ENCODE data around the gene TRPM3. TPM values are rescaled to one million over a fixed set of nuclear protein-coding genes. Genes with fewer than 3 reads are reported as not detected.

Gene TRPM3
- total RNA-seq, 1 donor = under 0.01 TPM

DNA sequence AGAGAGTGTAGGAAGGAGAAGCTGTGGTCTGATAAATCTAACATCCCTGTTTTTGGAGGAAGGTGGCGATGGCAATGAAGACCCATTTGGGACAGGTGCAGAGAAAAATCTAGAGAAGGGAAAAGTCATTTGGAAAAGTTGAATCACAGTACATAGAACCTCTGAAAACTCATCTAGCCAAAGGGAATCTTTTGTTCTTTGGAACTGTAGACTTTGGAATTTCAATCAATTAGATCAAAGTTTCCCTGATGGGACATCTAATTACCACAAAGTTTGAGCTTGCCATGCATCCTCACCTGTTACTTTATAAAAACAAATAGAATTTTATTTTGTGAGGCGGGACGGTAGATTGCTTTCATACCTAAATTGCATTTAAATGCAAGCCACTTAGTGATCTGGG lies 294.9 kb downstream of the TRPM3 start:
- no peak for DNase-seq (ENCODE audit: low read depth)
- no peak overlapping the region for H3K4me3 ChIP-seq (ENCODE audit: low read depth, low read length)
- TF ChIP-seq, protein P1, sequence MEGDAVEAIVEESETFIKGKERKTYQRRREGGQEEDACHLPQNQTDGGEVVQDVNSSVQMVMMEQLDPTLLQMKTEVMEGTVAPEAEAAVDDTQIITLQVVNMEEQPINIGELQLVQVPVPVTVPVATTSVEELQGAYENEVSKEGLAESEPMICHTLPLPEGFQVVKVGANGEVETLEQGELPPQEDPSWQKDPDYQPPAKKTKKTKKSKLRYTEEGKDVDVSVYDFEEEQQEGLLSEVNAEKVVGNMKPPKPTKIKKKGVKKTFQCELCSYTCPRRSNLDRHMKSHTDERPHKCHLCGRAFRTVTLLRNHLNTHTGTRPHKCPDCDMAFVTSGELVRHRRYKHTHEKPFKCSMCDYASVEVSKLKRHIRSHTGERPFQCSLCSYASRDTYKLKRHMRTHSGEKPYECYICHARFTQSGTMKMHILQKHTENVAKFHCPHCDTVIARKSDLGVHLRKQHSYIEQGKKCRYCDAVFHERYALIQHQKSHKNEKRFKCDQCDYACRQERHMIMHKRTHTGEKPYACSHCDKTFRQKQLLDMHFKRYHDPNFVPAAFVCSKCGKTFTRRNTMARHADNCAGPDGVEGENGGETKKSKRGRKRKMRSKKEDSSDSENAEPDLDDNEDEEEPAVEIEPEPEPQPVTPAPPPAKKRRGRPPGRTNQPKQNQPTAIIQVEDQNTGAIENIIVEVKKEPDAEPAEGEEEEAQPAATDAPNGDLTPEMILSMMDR (IDR thresholded peaks at IDR 0.05; ENCODE audit: insufficient read depth, low read depth, low read length) = no peak

DNA sequence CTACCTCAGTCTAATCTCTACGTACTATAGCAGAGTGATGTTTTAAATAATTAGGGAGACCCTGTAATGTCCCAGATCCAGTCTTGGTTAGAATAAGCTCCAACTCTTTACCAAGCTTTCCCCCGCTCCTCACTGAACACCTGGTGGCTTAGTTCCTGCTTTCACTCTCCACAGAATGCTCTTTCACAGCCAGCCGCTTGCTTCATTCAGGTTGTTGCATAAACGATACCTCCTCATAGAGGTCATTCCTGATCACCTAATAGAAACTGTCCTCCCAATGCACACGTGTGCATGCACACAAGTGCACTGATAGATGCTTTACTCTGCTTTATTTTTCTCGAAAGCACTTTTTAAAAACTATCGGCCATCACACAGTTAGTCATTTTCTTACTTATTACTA lies 298.1 kb downstream of the TRPM3 start:
- no peak for DNase-seq (ENCODE audit: low read depth)
- H3K4me3 ChIP-seq (ENCODE audit: low read depth, low read length) = no peak overlapping the region
- TF ChIP-seq, protein P1 (IDR thresholded peaks at IDR 0.05; ENCODE audit: insufficient read depth, low read depth, low read length) = no peak

DNA sequence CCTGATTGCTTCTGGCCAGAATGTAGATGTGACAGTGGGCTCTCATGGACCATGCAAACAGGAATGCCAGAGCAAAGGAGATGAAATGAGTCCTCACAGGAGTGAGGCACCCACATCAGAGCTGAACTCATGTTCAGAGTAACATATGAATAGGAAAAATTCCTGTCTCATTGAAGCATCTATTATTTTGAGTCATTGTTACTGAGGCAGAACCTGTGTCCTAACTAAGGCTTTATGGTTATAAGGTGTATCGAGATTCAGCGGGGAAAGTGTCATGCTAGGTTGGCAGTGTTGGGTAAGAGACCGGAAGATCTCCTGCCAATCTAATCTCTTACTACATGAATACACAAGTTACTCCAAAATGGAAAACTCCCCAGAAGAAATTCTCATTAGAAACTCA lies 304.1 kb downstream of the TRPM3 start:
- no peak overlapping the region for H3K4me3 ChIP-seq (ENCODE audit: low read depth, low read length)
- TF ChIP-seq, protein P1 (IDR thresholded peaks at IDR 0.05; ENCODE audit: insufficient read depth, low read depth, low read length) = no peak
- no peak for DNase-seq (ENCODE audit: low read depth)

DNA sequence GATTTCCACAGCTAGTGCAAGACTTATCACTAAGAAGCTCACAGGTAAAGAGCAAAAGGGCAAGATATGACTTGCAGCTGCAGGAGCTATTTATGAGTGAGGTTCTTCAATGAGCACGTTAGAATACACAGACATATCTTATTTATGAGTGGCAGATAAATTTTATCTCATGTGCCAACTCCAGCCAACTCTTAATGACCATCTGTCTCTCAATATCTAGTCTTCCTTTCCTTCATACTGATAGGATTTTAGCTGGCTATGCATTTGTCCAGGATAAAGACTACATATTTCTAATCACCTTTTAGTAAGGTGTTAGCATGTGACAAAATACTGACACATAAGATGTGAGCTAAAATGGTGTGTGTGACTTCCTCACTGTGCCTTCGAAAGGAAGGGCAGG lies 304.5 kb downstream of the TRPM3 start:
- TF ChIP-seq, protein P1 (IDR thresholded peaks at IDR 0.05; ENCODE audit: insufficient read depth, low read depth, low read length) = no peak
- no peak for DNase-seq (ENCODE audit: low read depth)
- H3K4me3 ChIP-seq (ENCODE audit: low read depth, low read length) = no peak overlapping the region

DNA sequence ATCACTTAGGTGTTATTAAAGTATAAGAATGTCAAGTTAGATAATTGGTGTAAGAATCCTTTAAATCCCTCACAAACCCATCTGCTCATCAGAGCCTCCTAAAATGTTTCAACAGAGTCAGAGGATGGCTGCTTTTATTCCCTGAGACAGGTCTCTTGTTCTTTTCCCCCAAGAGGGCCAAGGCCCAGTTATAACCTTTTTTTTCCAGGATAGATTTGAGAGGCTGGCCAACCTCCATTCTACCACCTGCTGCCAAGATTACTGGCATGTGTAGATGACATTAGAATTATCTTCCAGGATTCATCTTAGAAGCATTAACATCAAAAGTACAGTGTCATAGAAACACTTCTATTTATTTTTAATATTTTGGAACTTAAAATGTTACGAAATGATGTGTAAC lies 305.1 kb downstream of the TRPM3 start:
- no peak for DNase-seq (ENCODE audit: low read depth)
- H3K4me3 ChIP-seq (ENCODE audit: low read depth, low read length) = no peak overlapping the region
- TF ChIP-seq, protein P1 (IDR thresholded peaks at IDR 0.05; ENCODE audit: insufficient read depth, low read depth, low read length) = no peak

DNA sequence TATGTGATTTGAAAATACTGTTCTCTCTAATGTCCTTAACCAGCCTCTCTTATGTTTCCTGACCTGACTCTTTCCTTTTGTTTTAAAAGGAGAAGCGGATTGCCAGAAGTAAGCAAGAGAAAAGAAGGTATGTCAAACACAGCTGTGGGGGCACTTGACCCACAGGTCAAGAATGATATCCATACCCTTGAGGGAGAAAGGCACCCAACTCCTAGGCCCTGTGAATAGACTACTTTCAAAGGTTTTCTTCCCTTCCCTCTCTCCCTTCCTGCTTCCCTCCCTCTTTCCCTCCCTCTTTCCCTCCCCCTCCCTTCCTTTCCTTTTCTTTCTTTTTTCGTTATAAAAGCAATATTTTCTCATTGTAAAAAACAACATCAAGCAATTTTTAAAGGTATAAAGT lies 306.8 kb downstream of the TRPM3 start:
- H3K4me3 ChIP-seq (ENCODE audit: low read depth, low read length) = no peak overlapping the region
- no peak for DNase-seq (ENCODE audit: low read depth)
- TF ChIP-seq, protein P1 (IDR thresholded peaks at IDR 0.05; ENCODE audit: insufficient read depth, low read depth, low read length) = no peak

DNA sequence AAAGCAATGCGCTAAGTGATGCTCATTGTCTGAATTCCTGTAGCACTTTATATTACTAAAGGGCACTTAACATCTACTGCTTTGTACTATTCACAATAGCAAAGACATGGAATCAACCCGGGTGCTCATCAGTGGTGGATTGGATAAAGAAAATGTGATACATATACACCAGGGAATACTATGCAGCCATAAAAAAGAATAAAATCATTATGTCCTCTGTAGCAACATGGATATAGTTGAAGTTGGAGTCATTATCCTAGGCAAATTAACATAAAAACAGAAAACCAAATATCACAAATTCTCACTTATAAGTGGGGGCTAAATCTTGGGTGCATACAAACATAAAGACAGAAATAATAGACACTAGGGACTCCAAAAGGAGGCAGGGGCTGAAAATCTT lies 308.3 kb downstream of the TRPM3 start:
- TF ChIP-seq, protein P1 (IDR thresholded peaks at IDR 0.05; ENCODE audit: insufficient read depth, low read depth, low read length) = no peak
- DNase-seq (ENCODE audit: low read depth) = no peak
- no peak overlapping the region for H3K4me3 ChIP-seq (ENCODE audit: low read depth, low read length)

Measured in fibroblast of villous mesenchyme (primary cell).